Fibroblast of lung (primary cell): ENCODE results near the gene GAS2L2.

ENCODE experiments used
- EZH2 ChIP-seq: IDR thresholded peaks from 2 replicates; pipeline ENCODE4 v1.5.1; 2012; ENCODE audit warnings: low read length, control low read depth, mild to moderate bottlenecking; ENCODE audit errors: missing control alignments
- TF ChIP-seq, protein P1 (sequence below), 2 donors: IDR thresholded peaks in 1 of 2; conservative IDR thresholded peaks in 1 of 2; 1 replicate in 1 of 2; 2 replicates in 1 of 2; pipeline ENCODE4 v1.5.1; 2011 to 2012; ENCODE audit warnings: low read length in 2 of 2, control low read depth in 1 of 2, inconsistent platforms in 1 of 2, low read depth in 1 of 2, mild to moderate bottlenecking in 1 of 2

DNA sequence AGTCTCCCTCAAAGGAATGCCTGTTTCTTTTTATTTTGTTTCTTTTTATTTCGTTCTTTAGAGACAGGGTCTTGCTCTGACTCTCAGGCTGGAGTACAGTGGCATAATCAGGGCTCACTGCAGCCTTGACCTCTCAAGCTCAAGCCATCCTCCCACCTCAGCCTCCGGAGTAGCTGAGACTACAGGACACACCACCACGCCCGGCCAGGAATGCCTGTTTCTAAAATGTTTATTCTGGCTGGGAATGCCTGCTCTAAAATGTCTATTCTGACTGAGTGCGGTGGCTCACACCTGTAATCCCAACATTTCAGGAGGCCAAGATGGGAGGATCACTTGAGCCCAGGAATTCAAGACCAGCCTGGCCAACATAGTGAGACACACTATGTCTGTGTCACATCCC, 44.9 kb upstream of the GAS2L2 start:
- TF ChIP-seq, protein P1, sequence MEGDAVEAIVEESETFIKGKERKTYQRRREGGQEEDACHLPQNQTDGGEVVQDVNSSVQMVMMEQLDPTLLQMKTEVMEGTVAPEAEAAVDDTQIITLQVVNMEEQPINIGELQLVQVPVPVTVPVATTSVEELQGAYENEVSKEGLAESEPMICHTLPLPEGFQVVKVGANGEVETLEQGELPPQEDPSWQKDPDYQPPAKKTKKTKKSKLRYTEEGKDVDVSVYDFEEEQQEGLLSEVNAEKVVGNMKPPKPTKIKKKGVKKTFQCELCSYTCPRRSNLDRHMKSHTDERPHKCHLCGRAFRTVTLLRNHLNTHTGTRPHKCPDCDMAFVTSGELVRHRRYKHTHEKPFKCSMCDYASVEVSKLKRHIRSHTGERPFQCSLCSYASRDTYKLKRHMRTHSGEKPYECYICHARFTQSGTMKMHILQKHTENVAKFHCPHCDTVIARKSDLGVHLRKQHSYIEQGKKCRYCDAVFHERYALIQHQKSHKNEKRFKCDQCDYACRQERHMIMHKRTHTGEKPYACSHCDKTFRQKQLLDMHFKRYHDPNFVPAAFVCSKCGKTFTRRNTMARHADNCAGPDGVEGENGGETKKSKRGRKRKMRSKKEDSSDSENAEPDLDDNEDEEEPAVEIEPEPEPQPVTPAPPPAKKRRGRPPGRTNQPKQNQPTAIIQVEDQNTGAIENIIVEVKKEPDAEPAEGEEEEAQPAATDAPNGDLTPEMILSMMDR (conservative IDR thresholded peaks at IDR 0.05 in 1 of 2, IDR thresholded peaks at IDR 0.05 in 1 of 2; ENCODE audit: low read depth in 1 of 2, low read length in 2 of 2) = no peak
- TF ChIP-seq EZH2 = no peak
